ENCODE data around the gene CACNA2D3.
"Not testable (repeated sequence)": the region's sequence is repeated elsewhere in the genome, so short reads cannot be mapped to it uniquely, and the experiment has no call there.

CACNA2D3 gene
- 0 to 0.91 (median 0) reads per million in 4 experiments for total RNA-seq

DNA sequence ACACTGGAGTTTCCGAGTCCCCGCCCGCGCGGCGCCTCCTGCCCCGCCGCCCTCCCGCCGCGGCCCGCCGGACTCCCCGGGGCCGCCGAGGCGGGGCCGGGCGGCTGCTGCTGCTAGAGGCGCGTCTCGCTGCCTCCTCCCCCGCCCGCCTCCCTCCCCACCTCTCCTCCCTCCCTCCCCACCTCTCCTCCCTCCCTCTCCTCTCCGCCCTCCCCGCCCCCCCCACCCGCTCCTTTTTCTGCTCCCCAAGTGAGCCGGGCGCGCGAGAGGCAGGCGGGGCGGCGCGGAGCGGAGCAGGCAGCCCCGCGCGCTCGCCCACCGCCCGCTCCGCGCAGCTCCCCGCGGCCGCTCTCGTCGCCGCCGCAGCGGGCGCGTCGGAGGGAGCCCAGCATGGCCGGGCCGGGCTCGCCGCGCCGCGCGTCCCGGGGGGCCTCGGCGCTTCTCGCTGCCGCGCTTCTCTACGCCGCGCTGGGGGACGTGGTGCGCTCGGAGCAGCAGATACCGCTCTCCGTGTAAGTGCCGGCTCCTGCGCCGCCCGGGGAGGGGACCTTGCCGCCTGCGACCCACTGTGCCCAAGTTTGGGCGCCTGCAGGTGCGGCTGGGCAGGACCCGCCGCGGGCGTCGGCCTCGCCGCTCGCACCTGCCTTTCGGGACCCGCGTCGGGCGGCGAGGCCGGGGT is at the start of gene CACNA2D3:
TSS of gene CACNA2D3 (plus strand) at position 229 of the 679 bp plus-strand sequence.
- no peak for DNase-seq

DNA sequence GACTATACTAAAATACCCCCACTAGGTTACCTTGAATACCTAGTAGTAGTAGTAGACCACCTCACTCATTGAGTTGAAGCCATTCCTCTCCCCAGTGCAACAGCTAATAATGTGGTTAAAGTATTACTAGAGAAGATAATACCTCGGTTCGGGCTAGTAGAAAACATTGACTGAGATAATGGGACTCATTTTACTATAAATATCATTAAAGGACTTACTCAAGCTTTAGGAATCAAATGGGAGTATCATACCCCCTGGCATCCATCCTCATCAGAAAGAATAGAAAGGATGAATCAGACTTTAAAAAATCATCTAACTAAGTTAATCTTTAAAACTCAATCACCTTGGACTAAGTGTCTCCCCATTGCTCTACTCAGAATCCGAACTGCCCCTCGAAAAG is 49.0 kb upstream of the CACNA2D3 start:
- no peak for DNase-seq

DNA sequence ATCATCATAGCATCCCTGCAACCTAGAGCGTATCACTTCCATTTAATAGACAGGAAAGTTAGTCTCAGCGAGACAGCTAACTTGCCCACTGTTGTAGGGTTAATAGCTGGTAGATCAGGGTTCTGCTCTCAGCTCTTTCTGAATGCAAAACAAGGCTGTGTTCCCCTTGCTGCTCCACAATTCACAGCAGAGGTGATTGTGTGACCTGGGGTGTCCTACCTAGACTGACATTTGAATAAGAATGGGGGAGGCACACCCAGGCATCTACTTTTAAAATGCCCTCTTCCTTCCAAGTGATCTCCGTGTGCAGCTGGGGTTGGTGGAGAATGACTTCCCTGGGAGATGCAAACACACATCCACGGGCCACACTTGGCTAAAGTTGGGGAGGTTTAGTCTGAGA is 43.0 kb upstream of the CACNA2D3 start:
- DNase-seq: no peak

DNA sequence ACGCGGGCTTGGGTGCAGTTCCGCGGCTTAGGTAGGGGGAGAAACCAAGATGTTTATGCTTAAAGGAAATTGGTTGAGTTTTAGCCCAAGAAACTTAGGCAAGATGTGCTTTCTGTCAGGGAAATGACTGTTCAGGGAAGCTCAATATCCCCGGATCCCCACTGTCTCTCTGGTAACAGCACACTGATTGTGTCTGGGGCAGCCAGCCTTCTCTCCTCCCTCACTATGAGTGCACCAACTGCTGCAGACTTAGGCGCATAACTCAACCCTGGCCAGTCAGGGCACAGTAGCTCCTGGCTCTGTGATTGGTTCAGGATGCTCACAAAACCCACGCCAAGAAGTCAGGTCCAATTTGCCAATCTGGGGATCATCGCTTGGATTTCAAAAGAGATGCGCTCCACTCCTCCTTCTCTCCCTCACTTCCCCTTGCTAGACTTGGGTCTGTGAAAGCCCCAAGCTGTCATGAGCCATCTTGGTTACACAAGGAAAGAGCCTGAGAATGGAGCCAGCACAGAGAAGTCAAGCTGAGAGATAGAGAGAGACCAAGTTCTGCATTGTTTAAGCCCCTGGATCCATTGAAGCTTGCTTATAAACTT is 42.5 kb upstream of the CACNA2D3 start:
- DNase-seq: no peak

DNA sequence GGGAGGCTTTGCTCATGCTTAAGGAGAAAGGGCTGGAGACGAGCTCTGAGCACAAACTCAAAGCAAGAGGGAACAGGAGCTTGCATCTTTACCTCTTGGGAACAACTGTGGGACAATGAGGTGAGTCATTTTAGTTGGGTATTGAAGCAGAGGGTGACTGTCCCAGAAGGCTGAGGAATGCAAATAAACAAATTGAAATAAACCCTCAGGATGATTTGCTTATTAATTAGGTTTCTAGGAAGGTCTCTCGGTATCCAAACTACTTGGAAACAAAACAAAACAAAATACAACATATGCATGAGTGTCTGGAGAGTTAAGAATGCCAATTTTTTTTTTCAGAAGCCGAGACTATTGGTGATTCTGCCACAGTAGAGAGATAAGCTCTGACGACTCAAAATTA is 38.4 kb upstream of the CACNA2D3 start:
- DNase-seq: no peak

DNA sequence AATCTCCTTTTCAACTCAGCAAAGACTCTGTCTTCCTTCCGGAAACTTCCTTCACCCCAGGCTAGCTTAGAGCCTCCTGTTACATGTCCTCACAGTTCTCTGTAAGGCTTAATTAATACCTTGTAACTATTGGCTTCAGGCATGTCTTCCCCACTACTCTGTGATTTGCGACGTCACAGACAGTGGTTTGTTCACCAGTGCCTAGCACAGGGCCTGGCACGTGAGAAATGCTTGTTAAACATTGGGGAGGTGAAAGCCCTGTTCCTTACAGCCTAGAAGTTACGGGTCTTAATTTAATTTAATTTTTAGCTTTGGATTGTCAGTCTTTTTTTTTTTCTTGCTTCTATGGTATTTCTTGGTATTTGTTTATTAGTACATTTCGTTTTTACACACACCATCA is 36.4 kb upstream of the CACNA2D3 start:
- DNase-seq: no peak

DNA sequence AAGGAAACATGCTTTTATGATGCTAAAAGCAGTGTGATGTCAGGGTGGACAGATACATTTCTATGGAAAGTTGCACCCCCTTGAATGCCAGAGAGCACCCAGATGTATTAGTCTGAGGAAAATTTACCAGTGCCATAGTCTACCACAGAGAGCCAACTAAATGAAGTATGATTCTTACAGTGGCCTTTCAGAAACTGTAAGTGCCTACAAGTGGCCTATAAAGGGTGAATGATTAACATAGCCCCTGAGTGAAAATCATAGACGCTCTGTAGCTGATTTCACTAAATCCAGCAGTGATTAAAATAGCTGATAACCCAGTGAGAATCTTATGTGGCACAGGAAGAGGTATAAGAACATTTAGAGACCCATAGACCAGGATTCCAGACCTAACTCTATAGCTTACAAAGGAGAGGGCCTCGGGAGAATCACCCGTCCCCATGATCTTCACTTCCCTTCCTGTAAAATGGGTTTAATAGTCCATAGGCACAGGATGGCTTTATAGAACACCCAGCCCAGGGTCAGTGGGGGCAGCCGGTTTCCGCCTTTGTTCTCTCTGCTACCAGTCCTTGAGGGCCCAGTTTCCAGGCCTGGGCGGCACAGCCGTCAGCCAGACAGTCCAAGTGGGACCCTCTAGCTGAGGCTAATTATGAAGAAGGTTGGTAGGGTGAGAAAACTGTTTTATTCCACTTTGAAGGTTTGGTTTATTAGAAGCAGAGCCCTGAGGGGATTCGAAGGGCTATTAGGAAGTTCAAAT is 35.5 kb upstream of the CACNA2D3 start:
- DNase-seq: no peak

DNA sequence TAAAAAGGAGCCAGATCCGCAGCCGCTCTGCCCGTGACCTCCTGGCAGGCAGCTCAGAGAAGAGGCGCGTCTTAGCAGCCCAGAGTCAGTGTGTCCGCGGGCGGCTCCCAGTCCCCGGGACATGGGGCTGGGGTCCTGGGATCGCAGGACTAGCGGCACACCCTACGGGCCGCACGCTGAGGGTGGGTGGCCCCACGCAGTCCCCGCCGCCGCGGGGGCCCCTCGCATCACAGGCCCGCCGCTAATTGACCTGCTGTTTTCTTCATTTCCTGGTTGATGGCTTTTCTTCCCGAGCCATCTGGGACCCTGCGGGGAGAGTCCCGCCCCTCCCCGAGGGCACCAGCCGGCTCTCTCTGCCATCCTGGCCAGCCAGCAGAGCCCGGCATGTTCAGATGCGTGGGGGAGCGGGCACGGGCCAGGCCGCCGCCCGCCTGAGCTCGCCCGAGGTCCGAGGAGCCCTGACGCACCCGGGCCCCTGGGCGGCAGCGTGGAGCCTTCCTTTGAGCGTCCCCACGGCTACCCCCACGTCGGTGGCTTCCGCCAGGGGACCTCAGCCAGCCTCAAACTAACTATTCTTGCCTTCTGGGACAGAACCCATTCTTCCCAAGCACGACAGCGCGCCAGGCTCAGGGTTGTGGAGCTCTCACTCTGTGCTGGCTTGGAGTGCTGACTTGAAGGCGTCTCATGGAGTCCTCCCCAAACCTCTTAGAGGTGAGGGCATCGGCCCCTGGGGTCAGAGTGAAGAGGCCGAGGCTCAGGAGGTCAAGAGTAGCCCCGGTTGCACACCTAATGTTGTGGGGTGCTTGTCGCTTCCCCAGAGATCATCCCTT is 34.6 kb upstream of the CACNA2D3 start:
- no peak for DNase-seq

DNA sequence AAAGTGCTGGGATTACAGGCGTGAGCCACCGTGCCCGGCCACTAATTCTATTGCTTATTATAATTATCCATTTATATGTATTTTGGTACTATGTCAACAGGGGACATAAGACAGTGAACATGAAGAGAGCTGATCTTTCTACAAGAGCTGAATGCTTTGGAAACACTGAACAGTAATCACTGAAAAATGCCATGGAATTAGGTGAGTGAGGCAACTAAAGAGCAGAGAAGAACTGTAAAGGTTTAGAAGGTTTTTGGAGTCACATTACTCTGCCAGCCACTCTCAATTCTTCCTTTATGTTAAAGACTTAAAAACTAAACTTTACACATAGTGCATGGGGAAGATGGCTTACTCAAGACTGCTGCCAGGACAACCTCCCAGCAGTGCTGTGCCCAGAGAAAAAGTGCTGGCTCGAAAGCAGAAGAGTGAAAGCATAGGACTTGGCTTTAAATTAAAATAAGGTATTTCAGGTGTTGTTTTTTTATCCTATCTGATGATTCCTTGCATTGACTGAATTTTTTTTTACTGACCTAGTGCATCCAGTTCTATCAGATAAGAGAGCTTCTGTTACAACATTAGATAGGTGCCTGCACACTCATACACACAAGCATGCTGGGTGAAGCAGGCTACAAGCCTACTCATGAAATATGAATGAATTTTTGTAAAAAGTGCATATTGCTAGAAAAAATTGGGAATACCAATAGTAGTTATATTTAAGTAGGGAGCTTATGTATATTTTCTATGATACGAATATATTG is 28.7 kb upstream of the CACNA2D3 start:
- DNase-seq: no peak

DNA sequence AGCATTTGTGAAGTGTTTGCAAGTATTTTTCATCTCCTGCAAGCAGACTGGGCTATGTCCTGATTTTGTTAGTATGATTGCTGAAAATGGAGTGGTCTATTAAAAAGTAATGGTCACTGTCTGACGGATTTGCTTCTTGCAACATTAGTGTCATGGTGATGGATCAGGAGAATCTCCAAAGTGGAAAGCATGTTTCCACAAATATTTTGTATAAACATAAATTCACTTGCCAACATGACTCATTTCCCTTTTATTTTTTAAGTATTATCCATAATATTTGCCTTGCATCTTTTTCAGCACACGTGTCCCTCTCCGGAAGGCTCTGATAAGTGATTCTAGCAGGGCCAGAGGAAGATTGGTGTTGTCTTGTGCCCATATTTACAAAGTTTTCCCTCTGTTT is 27.4 kb upstream of the CACNA2D3 start:
- DNase-seq: no peak

DNA sequence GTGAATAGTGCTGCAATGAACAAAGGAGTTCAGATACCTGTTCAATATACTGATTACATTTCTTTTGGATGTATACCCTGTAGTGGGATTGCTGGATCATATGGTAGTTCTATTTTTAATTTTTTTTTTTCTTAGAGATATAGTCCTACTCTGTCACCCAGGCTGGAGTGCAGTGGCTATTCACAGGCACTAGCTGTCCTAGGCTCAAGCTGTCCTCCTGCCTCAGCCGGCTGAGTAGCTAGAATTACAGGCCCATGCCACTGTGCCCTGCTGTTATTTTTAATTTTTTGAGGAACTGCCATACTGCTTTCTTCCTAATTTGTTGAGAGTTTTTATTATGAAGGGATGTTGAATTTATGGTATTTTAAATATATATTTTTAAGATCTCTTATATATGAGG is 23.0 kb upstream of the CACNA2D3 start:
- DNase-seq: no peak

DNA sequence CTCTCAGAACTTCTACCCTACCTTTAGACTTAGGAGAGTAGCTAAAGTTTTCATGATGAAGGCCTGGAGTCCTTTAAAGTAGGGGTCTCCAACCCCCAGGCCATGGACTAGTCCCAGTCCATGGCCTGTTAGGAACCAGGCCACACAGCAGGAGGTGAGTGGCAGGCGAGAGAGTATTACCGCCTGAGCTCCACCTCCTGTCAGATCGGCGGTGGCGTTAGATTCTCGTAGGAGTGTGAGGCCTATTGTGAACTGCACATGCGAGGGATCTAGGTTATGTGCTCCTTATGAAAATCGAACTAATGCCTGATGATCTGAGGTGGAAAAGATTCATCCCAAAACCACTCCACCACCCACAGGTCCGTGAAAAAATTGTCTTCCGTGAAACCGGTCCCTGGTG is 18.3 kb upstream of the CACNA2D3 start:
- DNase-seq: no peak

DNA sequence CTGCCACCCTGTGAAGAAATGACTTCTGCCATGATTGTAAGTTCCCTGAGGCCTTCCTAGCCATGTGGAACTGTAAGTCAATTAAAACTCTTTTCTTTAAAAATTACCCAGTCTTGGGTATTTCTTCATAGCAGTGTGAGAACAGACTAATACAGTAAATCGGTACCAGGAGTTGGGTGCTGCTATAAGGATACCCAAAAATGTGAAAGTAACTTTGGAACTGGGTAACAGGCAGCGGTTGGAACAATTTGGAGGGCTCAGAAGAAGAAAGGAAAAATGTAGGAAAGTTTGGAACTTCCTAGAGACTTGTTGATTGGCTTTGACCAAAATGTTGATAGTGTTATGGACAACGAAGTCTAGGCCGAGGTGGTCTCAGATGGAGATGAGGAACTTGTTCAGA is 6.2 kb upstream of the CACNA2D3 start:
- not testable (repeated sequence) for DNase-seq

DNA sequence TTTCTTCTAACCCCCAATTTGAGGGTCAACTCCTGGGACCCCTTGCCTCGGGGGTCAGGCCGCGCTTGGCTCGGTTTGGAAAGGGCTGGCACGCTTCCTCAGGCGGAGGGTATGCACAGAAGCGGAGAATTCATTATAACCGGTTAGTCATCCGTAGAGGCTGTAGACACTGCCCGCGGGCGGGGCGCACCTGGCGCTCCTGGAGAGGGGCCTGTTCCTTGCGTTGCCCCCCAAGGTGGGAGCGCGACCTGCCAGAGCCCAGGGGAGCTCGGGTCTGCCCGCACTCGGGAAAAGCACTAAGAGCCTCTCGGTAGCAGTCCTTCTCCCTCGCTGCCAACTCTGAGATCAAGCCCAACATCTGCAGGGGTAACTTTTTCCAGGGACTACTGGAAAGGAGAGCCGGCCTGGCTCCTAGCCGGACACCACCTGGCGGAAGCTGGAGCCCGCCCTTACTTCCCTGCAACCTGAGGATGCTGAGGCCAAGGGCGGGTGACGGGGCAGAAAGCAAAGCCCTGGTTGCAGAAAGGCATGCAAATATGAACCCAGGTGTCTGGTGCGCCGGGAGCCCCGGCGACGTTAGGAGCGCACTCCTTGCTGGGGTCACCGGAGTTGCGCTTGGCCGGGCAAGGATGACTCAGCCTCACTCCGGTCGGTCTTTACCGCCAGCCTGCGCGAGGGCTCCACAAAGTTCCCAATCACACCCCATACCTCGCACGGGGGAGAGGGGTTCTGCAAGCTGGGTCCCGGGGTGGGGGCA is 1.5 kb upstream of the CACNA2D3 start:
- no peak for DNase-seq

DNA sequence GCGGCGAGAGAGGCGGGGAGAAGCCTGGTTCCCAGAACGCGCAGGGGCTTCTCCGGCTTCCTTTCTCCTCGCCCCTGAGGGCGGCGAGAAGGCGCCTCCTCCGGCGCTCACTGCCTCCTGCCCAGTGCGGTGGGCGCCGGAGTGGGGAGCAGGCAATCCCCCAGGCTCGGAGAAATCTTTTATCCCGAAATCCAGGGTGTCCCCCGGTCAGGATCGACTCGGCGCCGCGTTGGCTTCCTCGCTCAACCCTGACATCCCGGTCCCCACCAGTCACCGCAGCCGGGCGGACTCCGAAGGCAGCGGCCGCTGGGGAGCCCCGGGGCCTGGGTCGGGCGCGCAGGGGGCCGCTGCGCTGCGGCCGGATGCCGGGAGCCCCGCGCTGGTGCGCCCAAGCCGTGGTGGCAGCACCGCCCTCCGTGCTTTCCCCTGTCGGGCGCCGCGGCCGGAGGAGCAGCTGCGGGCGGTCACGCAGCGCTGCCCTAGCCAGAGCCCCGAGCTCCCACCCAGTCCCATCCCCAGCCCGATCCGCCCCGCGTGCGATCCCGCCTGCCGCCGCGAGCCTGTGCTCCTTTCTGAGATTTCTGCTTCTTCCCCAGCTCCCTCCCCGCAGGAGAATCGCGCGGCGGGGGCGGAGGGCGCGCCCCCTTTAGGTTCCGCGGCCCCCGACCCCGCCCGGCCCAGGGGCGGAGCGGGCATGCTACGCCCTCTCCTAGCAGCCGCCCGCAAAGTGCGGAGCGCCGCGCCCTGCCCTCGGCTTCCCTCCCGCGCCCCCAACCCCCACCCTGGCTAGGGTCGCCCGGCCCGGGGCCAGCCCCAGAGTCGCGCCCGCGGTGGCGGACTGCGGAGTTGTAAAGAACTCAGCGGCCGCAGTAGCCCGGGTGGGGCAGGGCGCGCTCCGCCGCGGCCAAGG is 683 bp upstream of the CACNA2D3 start:
- DNase-seq: no peak

DNA sequence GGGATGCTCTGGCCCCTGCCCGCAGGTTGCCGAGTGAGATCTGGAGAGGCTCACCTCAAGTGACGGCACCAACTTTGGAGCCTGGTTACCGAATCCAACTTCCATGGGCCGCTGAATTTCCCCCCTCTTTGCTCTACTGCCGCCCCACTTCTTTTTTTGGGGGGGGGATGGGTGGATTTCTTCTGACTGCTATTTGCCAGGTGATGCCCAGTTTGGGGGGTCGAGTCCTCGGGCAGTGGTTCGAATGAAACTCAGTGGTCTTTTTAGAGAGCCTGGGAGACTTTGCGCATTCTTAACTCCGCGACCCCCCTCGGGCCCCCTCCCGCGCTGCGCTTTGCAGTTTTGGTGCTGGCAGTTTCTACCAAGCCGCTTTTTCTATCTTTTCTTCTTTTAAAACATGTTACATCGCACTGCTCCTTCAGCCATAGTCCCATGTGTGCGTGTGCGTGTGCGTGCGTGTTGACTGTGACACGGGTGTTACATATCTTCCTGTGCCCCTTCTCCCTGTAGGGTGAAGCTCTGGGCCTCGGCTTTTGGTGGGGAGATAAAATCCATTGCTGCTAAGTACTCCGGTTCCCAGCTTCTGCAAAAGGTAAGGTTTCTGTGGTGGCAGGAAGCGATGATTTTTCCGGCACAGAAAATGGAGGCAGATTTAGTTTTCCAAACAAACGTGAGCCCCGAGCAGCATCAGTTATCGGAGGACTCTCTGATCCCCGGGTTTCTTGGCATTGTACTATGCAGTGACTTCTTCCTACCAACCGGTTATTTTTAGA is 837 bp downstream of the CACNA2D3 start:
- DNase-seq: no peak

DNA sequence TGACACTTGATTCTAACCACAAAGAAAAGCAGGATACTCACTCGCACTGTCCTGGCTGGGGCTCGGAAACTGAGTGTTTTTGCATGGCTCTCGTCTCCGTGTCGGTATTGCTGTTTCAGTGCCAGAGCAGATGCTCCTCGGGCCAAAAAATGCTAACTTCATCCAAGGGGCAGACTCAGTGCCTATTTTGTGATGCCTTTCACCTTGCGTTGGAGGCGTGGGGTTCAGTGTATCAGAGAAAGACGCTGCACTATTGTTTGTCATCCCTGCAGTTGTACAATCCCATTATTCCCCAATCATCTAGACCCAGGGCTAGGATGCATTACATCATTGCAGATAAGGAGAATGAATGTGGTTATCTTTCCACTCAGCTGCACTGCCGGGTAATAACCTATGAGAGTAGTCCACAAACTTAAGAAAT is 1.4 kb downstream of the CACNA2D3 start:
- DNase-seq: no peak

DNA sequence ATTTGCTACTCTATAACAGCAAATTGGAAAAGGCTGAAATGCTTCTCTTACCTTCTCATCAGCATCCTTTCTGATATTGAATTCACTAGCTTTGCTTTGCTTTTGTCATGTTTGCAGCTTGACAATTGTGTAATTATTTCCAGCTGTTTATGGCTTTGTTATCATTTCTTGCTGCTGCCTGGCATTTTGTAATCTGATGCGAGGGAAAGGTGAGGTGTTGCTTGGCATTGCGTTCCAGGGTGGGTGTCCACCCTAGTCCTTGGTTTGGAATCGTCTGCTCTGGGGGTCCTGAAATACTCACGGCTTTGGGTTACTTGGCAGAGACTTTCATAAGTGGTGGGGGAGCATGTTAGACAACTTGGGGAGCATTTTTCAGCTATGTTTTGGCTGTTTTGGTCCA is 2.9 kb downstream of the CACNA2D3 start:
- DNase-seq: no peak

DNA sequence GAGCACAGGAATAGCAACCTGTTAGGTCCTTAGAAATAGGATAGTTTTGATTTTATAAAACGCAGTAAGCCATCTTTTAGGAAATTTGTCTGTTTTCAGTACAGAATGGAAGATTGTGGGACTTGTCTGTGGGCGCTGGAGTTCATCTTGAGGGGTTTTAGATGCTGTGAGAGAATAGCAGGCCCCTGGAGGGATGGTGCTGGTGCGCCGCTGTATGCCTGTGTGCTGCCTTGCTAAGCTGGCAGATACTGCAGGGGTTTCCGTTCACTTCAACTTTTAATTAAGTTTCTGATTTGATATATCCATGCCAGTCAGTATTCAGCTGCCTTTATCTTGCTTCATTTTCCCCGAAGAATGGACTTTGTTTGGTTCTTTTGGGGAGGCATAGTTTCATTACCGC is 4.2 kb downstream of the CACNA2D3 start:
- DNase-seq: no peak

Data from effector CD8-positive, alpha-beta T cell (primary cell).